Activated T-helper 2 cell treated with anti-CD3 and anti-CD28 coated beads, Interferon-gamma antibody, Interleukin-2, Interleukin-4, amounts not matched to agents 10 μg/mL and 5 μg/mL and 100 μg/mL, durations not matched to agents 14 hours and 24 hours and 36 hours (primary cell): ENCODE results near the gene RTN4R. TPM values are rescaled to one million over a fixed set of nuclear protein-coding genes. Genes with fewer than 3 reads are reported as not detected.
"Not testable (repeated sequence)": the region's sequence is repeated elsewhere in the genome, so short reads cannot be mapped to it uniquely, and the experiment has no call there.

Source experiments
- DNase-seq: peaks from one replicate; pipeline ENCODE4 v3.0.0; 2021; ENCODE audit warnings: low spot score
- H3K27ac Mint-ChIP-seq: one replicate; pipeline ENCODE4 v1.8.0; 2021; ENCODE audit warnings: mixed read lengths
- H3K27me3 Mint-ChIP-seq: one replicate; pipeline ENCODE4 v1.8.0; 2021; ENCODE audit warnings: low read depth, mixed read lengths
- H3K36me3 Mint-ChIP-seq: one replicate; pipeline ENCODE4 v1.8.0; 2021; ENCODE audit warnings: low read depth, mixed read lengths
- H3K4me1 Mint-ChIP-seq: one replicate; pipeline ENCODE4 v1.8.0; 2021; ENCODE audit warnings: low read depth, mixed read lengths
- H3K4me3 Mint-ChIP-seq: one replicate; pipeline ENCODE4 v1.8.0; 2021; ENCODE audit warnings: low read depth, mild to moderate bottlenecking, moderate library complexity, mixed read lengths
- H3K9me3 Mint-ChIP-seq: one replicate; pipeline ENCODE4 v1.8.0; 2021; ENCODE audit warnings: mixed read lengths
- intact Hi-C: fragments of 100-400 bp; cut with micrococcal nuclease; formaldehyde crosslinking; loops from one replicate; pipeline ENCODE4 v1.15.1; 2023
- total RNA-seq: library from RNA; stranded (reverse); gene quantifications from 2 replicates; pipeline ENCODE4 v1.2.3, GENCODE V29; 2022

RTN4R gene
- total RNA-seq, 1 donor from 2014 or later, result 1.9 TPM

- not testable (repeated sequence) for DNase-seq
These were observed 42.7 kb upstream of the RTN4R start for GRCh38 chr22:20310773-20311172.

GRCh38 chr22:20310180-20310579, 42.1 kb upstream of the RTN4R start:
- H3K27ac Mint-ChIP-seq, H3K36me3 Mint-ChIP-seq: not testable (repeated sequence)

More at GRCh38 chr22:20310773-20311172, 42.7 kb upstream of the RTN4R start:
- H3K27me3 Mint-ChIP-seq, H3K4me3 Mint-ChIP-seq, H3K9me3 Mint-ChIP-seq, H3K36me3 Mint-ChIP-seq, H3K4me1 Mint-ChIP-seq, intact Hi-C loops, H3K27ac Mint-ChIP-seq: not testable (repeated sequence)

GRCh38 chr22:20308806-20309650, 40.9 kb upstream of the RTN4R start:
- H3K27me3 Mint-ChIP-seq, H3K4me1 Mint-ChIP-seq, DNase-seq, H3K4me3 Mint-ChIP-seq, H3K27ac Mint-ChIP-seq, H3K36me3 Mint-ChIP-seq, intact Hi-C loops, H3K9me3 Mint-ChIP-seq: not testable (repeated sequence)

More at GRCh38 chr22:20310180-20310579, 42.1 kb upstream of the RTN4R start:
- H3K4me1 Mint-ChIP-seq, H3K4me3 Mint-ChIP-seq, H3K9me3 Mint-ChIP-seq, intact Hi-C loops, DNase-seq, H3K27me3 Mint-ChIP-seq: not testable (repeated sequence)

GRCh38 chr22:20307448-20308447, 39.6 kb upstream of the RTN4R start:
- H3K27ac Mint-ChIP-seq, H3K9me3 Mint-ChIP-seq, H3K4me1 Mint-ChIP-seq, H3K36me3 Mint-ChIP-seq, intact Hi-C loops, DNase-seq, H3K4me3 Mint-ChIP-seq, H3K27me3 Mint-ChIP-seq: not testable (repeated sequence)

DNA sequence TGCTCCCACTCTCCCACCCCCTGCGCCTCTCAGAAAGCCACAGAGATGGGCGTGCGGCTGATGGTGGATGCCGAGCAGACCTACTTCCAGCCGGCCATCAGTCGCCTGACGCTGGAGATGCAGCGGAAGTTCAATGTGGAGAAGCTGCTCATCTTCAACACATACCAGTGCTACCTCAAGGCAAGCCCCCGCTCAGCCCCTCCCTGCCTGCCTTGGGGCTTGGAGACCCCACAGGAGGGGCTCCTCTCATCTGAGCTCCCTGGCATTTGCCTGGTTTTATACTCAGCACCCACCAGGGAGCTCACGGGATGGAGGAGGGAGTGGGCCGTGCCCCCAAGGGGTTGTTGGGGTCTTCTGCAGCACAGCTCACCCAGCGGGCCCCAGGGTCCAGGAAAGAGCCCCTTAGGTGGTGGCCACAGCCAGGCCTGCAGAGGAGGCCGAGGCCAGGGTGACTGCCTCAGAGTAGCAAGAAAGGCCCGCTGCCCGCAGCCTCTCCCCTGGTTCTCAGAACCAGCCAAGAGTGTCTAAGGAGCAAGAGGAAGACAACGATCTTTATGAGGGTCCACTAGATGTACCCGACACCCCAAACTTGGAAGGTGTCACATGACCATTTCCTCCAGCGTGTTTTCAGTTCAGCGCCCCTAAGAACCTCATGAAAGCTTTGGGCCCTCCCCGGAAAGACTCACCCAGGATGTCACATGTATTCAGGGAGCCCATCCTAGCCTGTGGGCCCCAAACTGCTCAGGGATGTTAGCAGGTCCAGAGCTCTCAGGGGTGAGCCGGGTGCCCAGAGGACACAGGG, 38.7 kb upstream of the RTN4R start:
- H3K4me3 Mint-ChIP-seq, DNase-seq, H3K9me3 Mint-ChIP-seq, intact Hi-C loops, H3K27ac Mint-ChIP-seq, H3K36me3 Mint-ChIP-seq, H3K4me1 Mint-ChIP-seq, H3K27me3 Mint-ChIP-seq: not testable (repeated sequence)

- peaks cover 2% of the 10 kb centered on the region for H3K4me1 Mint-ChIP-seq
- intact Hi-C loops, result no loop called here
- no peaks in the 10 kb centered on the region for H3K36me3 Mint-ChIP-seq
- H3K27ac Mint-ChIP-seq, result no peak overlapping the region
- no peak overlapping the region for H3K4me3 Mint-ChIP-seq
- no peaks in the 10 kb centered on the region for H3K9me3 Mint-ChIP-seq
- H3K27me3 Mint-ChIP-seq, result peaks cover 9% of the 10 kb centered on the region
- DNase-seq, result no peak
These were observed 38.0 kb upstream of the RTN4R start for GRCh38 chr22:20305894-20306645.

GRCh38 chr22:20305230-20305893, 37.2 kb upstream of the RTN4R start:
- H3K27ac Mint-ChIP-seq, DNase-seq, H3K4me1 Mint-ChIP-seq, intact Hi-C loops, H3K36me3 Mint-ChIP-seq, H3K9me3 Mint-ChIP-seq, H3K4me3 Mint-ChIP-seq: not testable (repeated sequence)
- peaks cover 16% of the 10 kb centered on the region for H3K27me3 Mint-ChIP-seq

- H3K27me3 Mint-ChIP-seq, result peaks cover 16% of the 10 kb centered on the region
- H3K4me1 Mint-ChIP-seq, result peaks cover 2% of the 10 kb centered on the region
- H3K36me3 Mint-ChIP-seq, result no peaks in the 10 kb centered on the region
- no peaks in the 10 kb centered on the region for H3K9me3 Mint-ChIP-seq
- no peak for DNase-seq
- H3K4me3 Mint-ChIP-seq, result no peak overlapping the region
- intact Hi-C loops, result no loop called here
- no peak overlapping the region for H3K27ac Mint-ChIP-seq
These were observed 36.5 kb upstream of the RTN4R start for GRCh38 chr22:20304646-20305045.

DNA sequence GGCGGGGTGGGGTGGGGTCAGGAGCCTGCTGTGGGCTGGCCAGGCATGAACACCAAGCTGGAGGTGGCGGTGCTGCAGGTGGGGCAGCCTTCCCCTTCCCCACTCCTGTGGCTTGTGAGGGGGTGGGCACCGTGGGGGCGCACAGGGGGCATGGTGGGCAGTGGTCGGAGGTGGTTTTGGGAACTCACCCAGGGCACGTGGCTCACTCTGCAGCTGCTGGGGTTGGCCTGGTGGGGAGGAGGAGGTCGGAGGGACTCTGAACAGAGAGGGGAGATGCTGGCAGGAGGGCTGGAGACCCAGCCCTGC, 35.1 kb upstream of the RTN4R start:
- DNase-seq, H3K9me3 Mint-ChIP-seq, H3K4me3 Mint-ChIP-seq, intact Hi-C loops, H3K4me1 Mint-ChIP-seq, H3K27ac Mint-ChIP-seq, H3K36me3 Mint-ChIP-seq: not testable (repeated sequence)
- peaks cover 17% of the 10 kb centered on the region for H3K27me3 Mint-ChIP-seq

DNA sequence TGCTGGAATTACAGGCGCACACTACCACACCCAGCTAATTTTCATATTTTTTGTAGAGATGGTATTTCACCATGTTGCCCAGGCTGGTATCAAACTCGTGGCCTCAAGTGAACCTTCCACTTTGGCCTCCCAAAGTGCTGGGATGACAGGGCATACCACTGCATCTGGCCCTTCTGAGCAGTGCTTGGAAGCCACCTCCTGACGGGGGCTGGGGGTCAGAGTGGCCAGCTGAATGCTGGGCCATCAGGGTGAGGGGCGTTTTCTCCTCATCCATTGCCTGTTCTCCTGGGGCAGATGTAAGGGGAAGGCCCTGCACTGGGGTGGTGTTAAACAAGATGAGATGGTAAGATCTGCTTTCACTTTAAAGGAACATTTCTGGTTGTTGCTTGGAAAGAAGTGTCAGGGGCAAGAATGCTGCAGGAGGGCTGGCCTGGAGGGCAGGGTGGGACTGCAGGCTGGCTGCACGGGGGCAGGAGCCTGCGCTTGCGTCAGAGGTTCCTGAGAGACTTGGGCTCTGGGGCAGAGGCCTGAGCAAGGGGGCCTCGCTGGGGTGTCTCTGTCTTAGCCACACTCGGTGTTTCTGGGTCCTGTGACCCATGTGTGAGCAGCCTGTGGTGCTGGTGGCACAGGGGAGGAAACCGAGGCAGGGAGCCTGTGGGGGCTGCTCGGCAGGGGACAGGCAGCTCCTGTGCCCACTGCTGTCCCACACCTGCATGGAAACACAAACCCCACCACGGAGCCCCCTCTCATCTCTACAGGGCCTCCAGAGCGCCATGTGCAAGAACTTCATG, 34.5 kb upstream of the RTN4R start:
- Mint-ChIP-seq H3K36me3 (no peaks in the 10 kb centered on the region), H3K4me3 (no peak overlapping the region), H3K4me1 (peaks cover 2% of the 10 kb centered on the region), H3K9me3 (no peaks in the 10 kb centered on the region), H3K27me3 (peaks cover 21% of the 10 kb centered on the region), H3K27ac (no peak overlapping the region)
- DNase-seq, result no peak
- intact Hi-C loops, result no loop called here

DNA sequence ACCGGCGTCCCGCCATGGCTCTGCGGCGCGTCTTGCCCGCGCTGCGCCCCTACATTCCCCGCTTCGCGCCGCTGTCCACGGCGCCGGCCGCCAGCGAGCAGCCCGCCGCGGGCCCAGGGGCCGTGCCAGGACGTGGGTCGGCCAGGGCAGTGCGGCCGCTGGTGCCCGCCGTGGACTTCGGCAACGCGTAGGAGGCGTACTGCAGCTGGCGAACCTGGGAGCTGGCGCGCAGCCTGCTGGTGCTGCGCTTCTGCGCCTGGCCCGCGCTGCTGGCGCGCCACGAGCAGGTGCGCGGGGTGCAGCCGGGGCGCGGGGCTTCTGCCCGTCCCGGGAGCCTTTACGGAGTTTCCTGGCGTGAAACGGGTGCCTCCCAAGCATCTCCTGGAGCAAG, 31.6 kb upstream of the RTN4R start:
- peak overlapping the region; percentile 57 for H3K4me3 Mint-ChIP-seq
- H3K36me3 Mint-ChIP-seq, result no peaks in the 10 kb centered on the region
- DNase-seq, result no peak
- intact Hi-C loops, result loop anchor here (2.0 kb wide), 1 partner anchor 21 kb away; the partner anchor contains the start of gene DGCR6L
- no peaks in the 10 kb centered on the region for H3K9me3 Mint-ChIP-seq
- peaks cover 2% of the 10 kb centered on the region for H3K4me1 Mint-ChIP-seq
- H3K27me3 Mint-ChIP-seq, result peaks cover 26% of the 10 kb centered on the region
- H3K27ac Mint-ChIP-seq, result no peak overlapping the region
